Naive thymus-derived CD4-positive, alpha-beta T cell (primary cell): ENCODE measurements around the gene ENTPD6. TPM values are rescaled to one million over a fixed set of nuclear protein-coding genes. Genes with fewer than 3 reads are reported as not detected.
"Not testable (repeated sequence)": the region's sequence is repeated elsewhere in the genome, so short reads cannot be mapped to it uniquely, and the experiment has no call there.

Experiments used
- ATAC-seq: fragments of 150-1000 bp; cut with Tn5 transposase; 2 replicates; pipeline ENCODE4 v1.10.0; 2021; ENCODE audit warnings: mild to moderate bottlenecking, moderate library complexity
- CTCF ChIA-PET: fragments of 350-600 bp; sonication (Branson Sonifier 250); formaldehyde crosslinking; loops from one replicate; lab custom pipeline; 2021; ENCODE audit warnings: antibody characterized with exemption; lab: Charles Lee
- POLR2A ChIA-PET: fragments of 350-600 bp; sonication (Branson Sonifier 250); formaldehyde crosslinking; loops from one replicate; lab custom pipeline; 2021; ENCODE audit warnings: antibody characterized with exemption, inconsistent platforms; lab: Charles Lee
- DNase-seq, 9 donors: peaks; one replicate each; pipeline versions ENCODE4 v3.0.0 to v3.0.0-alpha.2; 2020 to 2022; ENCODE audit warnings: mixed read lengths in 1 of 9
- H3K27ac ChIP-seq: one replicate; pipeline ENCODE4 v1.7.0; 2013; ENCODE audit warnings: mild to moderate bottlenecking, low read depth, low read length, moderate library complexity
- H3K27me3 ChIP-seq, 2 donors: one replicate each; pipeline ENCODE4 v1.7.0; 2013; ENCODE audit warnings: low read length in 2 of 2, mild to moderate bottlenecking in 2 of 2, moderate library complexity in 2 of 2; ENCODE audit not compliant: control insufficient read depth in 2 of 2, insufficient read depth in 2 of 2
- H3K36me3 ChIP-seq, 3 experiments: 1 replicate in 2 of 3; 2 replicates in 1 of 3; pipeline ENCODE4 v1.7.0; 2013; ENCODE audit warnings: low read length in 3 of 3, mild to moderate bottlenecking in 3 of 3, moderate library complexity in 1 of 3; ENCODE audit not compliant: insufficient read depth in 3 of 3, control insufficient read depth in 2 of 3
- H3K4me1 ChIP-seq, 2 donors: one replicate each; pipeline ENCODE4 v1.7.0; 2013; ENCODE audit warnings: low read length in 2 of 2, mild to moderate bottlenecking in 2 of 2, moderate library complexity in 1 of 2; ENCODE audit not compliant: control insufficient read depth in 2 of 2, insufficient read depth in 2 of 2
- H3K4me3 ChIP-seq: 2 replicates; pipeline ENCODE4 v1.7.0; 2013; ENCODE audit warnings: mild to moderate bottlenecking, low read length
- H3K9me3 ChIP-seq, 3 experiments: 1 replicate in 2 of 3; 2 replicates in 1 of 3; pipeline ENCODE4 v1.7.0; 2013; ENCODE audit warnings: low read length in 3 of 3; ENCODE audit not compliant: control insufficient read depth in 2 of 3
- H3K27ac Mint-ChIP-seq, 9 donors: one replicate each; pipeline ENCODE4 v1.8.0; 2020 to 2022; ENCODE audit warnings: mixed read lengths in 9 of 9, mild to moderate bottlenecking in 8 of 9, moderate library complexity in 5 of 9, inconsistent platforms in 2 of 9
- H3K27me3 Mint-ChIP-seq, 5 donors: one replicate each; pipeline ENCODE4 v1.8.0; 2021 to 2022; ENCODE audit warnings: mixed read lengths in 5 of 5, mild to moderate bottlenecking in 1 of 5
- H3K36me3 Mint-ChIP-seq, 5 donors: one replicate each; pipeline ENCODE4 v1.8.0; 2020 to 2022; ENCODE audit warnings: mixed read lengths in 5 of 5, mild to moderate bottlenecking in 3 of 5, inconsistent platforms in 1 of 5
- H3K4me1 Mint-ChIP-seq, 7 donors: one replicate each; pipeline ENCODE4 v1.8.0; 2020 to 2022; ENCODE audit warnings: mixed read lengths in 7 of 7, mild to moderate bottlenecking in 3 of 7, inconsistent platforms in 1 of 7
- H3K4me3 Mint-ChIP-seq, 10 donors: one replicate each; pipeline ENCODE4 v1.8.0; 2020 to 2022; ENCODE audit warnings: mild to moderate bottlenecking in 10 of 10, mixed read lengths in 10 of 10, moderate library complexity in 6 of 10, inconsistent platforms in 2 of 10
- H3K9me3 Mint-ChIP-seq, 11 donors: one replicate each; pipeline ENCODE4 v1.8.0; 2020 to 2022; ENCODE audit warnings: mixed read lengths in 11 of 11, mild to moderate bottlenecking in 4 of 11, inconsistent platforms in 1 of 11, moderate library complexity in 1 of 11
- intact Hi-C, 2 donors: fragments of 100-400 bp; cut with micrococcal nuclease; formaldehyde crosslinking; loops; one replicate each; pipeline ENCODE4 v1.15.1; 2023
- polyA plus RNA-seq, 2 donors: library from polyadenylated mRNA; unstranded; fragments of 300-500 nt; fragmentation: Illumina TruSeq; gene quantifications; one replicate each; pipeline ENCODE4 v1.2.3, GENCODE V29; 2021
- total RNA-seq, 6 experiments: library from RNA in 5 of 6; stranded (reverse) in 5 of 6; gene quantifications; 1 replicate in 5 of 6; 2 replicates in 1 of 6; pipeline ENCODE4 v1.2.3 and lab custom pipeline; 2021 to 2026

Gene ENTPD6
- total and polyA plus RNA-seq, 7 experiments from 2014 or later, result 41.1 to 108 (median 68.6) TPM

GRCh38 chr20:25258476-25258805, 62.9 kb downstream of the ENTPD6 start:
- POLR2A ChIA-PET, result interaction anchor here (8.4 kb wide), 1 partner anchor 10 kb away, joined by 55 read pairs; the partner anchor contains the start of gene PYGB
- Histone ChIP-seq H3K4me1 (peaks cover 0 to 24% of the 10 kb centered on the region in 2 donors), H3K36me3 (no peaks in the 10 kb centered on the region), H3K27ac (peak overlapping the region; percentile 31), H3K4me3 (no peak overlapping the region), H3K27me3 (no peaks in the 10 kb centered on the region), H3K9me3 (no peaks in the 10 kb centered on the region)
- CTCF ChIA-PET, result interaction anchor here (1.0 kb wide), 1 partner anchor 8 kb away, joined by 3 read pairs; no protein-coding TSS in a partner anchor
- peaks cover 21 to 75% (median 66%) of the 10 kb centered on the region in 7 donors for H3K4me1 Mint-ChIP-seq
- peaks cover 0 to 5% (median 0%) of the 10 kb centered on the region in 11 donors for H3K9me3 Mint-ChIP-seq
- intact Hi-C loops, result no loop called here
- H3K27ac Mint-ChIP-seq, result peak overlapping the region in 8 of 9 donors; percentile 37 to 96 (median 90)
- H3K27me3 Mint-ChIP-seq, result no peaks in the 10 kb centered on the region
- peaks cover 0 to 39% (median 17%) of the 10 kb centered on the region in 5 donors for H3K36me3 Mint-ChIP-seq
- ATAC-seq (no peak), DNase-seq (no peak)
- peak overlapping the region in 7 of 10 donors; percentile 28 to 79 (median 69) for H3K4me3 Mint-ChIP-seq

GRCh38 chr20:25258828-25259227, 63.3 kb downstream of the ENTPD6 start:
- POLR2A ChIA-PET, result interaction anchor here (0.6 to 8.4 kb wide), 2 partner anchors 10 to 60 kb away, joined by 3 to 55 read pairs; partner anchors contain the start of gene PYGB
- Mint-ChIP-seq H3K9me3 (peaks cover 0 to 6% (median 0%) of the 10 kb centered on the region in 11 donors), H3K4me1 (peaks cover 21 to 72% (median 63%) of the 10 kb centered on the region in 7 donors), H3K4me3 (peak overlapping the region in 8 of 10 donors; percentile 28 to 79 (median 68)), H3K27me3 (no peaks in the 10 kb centered on the region), H3K27ac (peak overlapping the region in 8 of 9 donors; percentile 80 to 96 (median 90)), H3K36me3 (peaks cover 0 to 39% (median 17%) of the 10 kb centered on the region in 5 donors)
- H3K4me1 ChIP-seq, result peaks cover 0 to 24% of the 10 kb centered on the region in 2 donors
- peak overlapping the region; percentile 52 for H3K27ac ChIP-seq
- H3K9me3 ChIP-seq, result no peaks in the 10 kb centered on the region
- ATAC-seq (no peak), DNase-seq (no peak)
- no peaks in the 10 kb centered on the region for H3K27me3 ChIP-seq
- H3K4me3 ChIP-seq, result no peak overlapping the region
- CTCF ChIA-PET, result interaction anchor here (1.0 kb wide), 1 partner anchor 9 kb away, joined by 3 read pairs; no protein-coding TSS in a partner anchor
- H3K36me3 ChIP-seq, result no peaks in the 10 kb centered on the region
- intact Hi-C loops, result no loop called here

GRCh38 chr20:25259358-25259757, 63.8 kb downstream of the ENTPD6 start:
- POLR2A ChIA-PET, result interaction anchor here (0.6 to 8.4 kb wide), 4 partner anchors 10 to 64 kb away, joined by 3 to 55 read pairs (median 12); partner anchors contain the start of genes ENTPD6 and PYGB
- CTCF ChIA-PET, result interaction anchor here (1.8 to 2.1 kb wide), 2 partner anchors 11 to 63 kb away, joined by 6 to 10 read pairs; partner anchors contain the start of gene PYGB
- H3K4me3 Mint-ChIP-seq, result peak overlapping the region; percentile 15 to 80 (median 73)

DNA sequence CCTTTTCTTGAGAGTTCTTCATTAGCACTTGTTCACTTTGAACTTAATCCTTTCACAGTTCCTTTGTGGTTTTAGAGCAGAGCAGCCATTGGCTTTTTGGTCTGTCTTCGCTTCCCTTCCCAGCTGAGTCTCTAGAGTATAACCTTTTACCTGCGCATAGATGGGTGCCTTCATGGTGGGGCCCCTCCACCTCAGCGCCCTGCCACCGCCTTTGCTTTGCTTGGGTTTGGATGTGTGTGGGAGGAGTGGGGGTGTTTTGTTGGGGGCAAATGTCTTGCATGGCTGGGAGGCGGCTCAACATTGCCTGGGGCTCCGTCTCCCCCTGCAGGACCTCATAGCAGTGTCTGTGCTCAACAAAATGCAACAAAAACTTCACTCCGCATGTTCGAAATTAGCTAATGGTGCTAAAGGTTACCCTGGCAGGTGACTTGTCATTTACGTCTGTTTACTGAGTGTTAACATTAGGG, 64.3 kb downstream of the ENTPD6 start:
- peaks cover 0 to 6% (median 0%) of the 10 kb centered on the region in 11 donors for H3K9me3 Mint-ChIP-seq
- peak; percentile 71 for ATAC-seq
- H3K4me1 ChIP-seq, result peaks cover 0 to 24% of the 10 kb centered on the region in 2 donors
- peak overlapping the region; percentile 15 to 80 (median 73) for H3K4me3 Mint-ChIP-seq
- H3K36me3 ChIP-seq, result no peaks in the 10 kb centered on the region
- peaks cover 0 to 46% (median 17%) of the 10 kb centered on the region in 5 donors for H3K36me3 Mint-ChIP-seq
- H3K4me3 ChIP-seq, result no peak overlapping the region
- no peaks in the 10 kb centered on the region for H3K27me3 Mint-ChIP-seq
- CTCF ChIA-PET, result interaction anchor here (1.2 to 2.1 kb wide), 3 partner anchors 12 to 67 kb away, joined by 4 to 10 read pairs (median 6); partner anchors contain the start of gene PYGB
- H3K27ac ChIP-seq, result peak overlapping the region; percentile 52
- H3K9me3 ChIP-seq, result no peaks in the 10 kb centered on the region
- POLR2A ChIA-PET, result interaction anchor here (1.5 to 8.4 kb wide), 3 partner anchors 9 to 64 kb away, joined by 3 to 55 read pairs (median 21); partner anchors contain the start of genes ENTPD6 and PYGB
- DNase-seq, result peak in 7 of 9 donors; percentile 34 to 70 (median 42)
- peak overlapping the region; percentile 44 to 96 (median 91) for H3K27ac Mint-ChIP-seq
- H3K4me1 Mint-ChIP-seq, result peaks cover 21 to 67% (median 56%) of the 10 kb centered on the region in 7 donors
- H3K27me3 ChIP-seq, result no peaks in the 10 kb centered on the region
- intact Hi-C loops, result loop anchor here in 1 of 2 donors (1.0 kb wide), 4 partner anchors 12 to 266 kb away; partner anchors contain the start of genes ENTPD6 and PYGB

More at GRCh38 chr20:25259358-25259757, 63.8 kb downstream of the ENTPD6 start:
- Mint-ChIP-seq H3K27me3 (no peaks in the 10 kb centered on the region), H3K9me3 (peaks cover 0 to 6% (median 0%) of the 10 kb centered on the region in 11 donors), H3K4me1 (peaks cover 21 to 71% (median 61%) of the 10 kb centered on the region in 7 donors), H3K36me3 (peaks cover 0 to 42% (median 17%) of the 10 kb centered on the region in 5 donors), H3K27ac (peak overlapping the region in 8 of 9 donors; percentile 85 to 96 (median 92))
- no peak for DNase-seq
- peak overlapping the region; percentile 52 for H3K27ac ChIP-seq
- intact Hi-C loops, result no loop called here
- no peak overlapping the region for H3K4me3 ChIP-seq
- no peaks in the 10 kb centered on the region for H3K9me3 ChIP-seq
- peak; percentile 12 for ATAC-seq
- peaks cover 0 to 24% of the 10 kb centered on the region in 2 donors for H3K4me1 ChIP-seq
- H3K27me3 ChIP-seq, result no peaks in the 10 kb centered on the region
- no peaks in the 10 kb centered on the region for H3K36me3 ChIP-seq

GRCh38 chr20:25260770-25261437, 65.4 kb downstream of the ENTPD6 start:
- Histone ChIP-seq H3K27ac (peak overlapping the region; percentile 38), H3K4me1 (peaks cover 0 to 24% of the 10 kb centered on the region in 2 donors)
- intact Hi-C loops, result loop anchor here in 1 of 2 donors (1.0 kb wide), 4 partner anchors 13 to 267 kb away; partner anchors contain the start of genes ENTPD6 and PYGB
- H3K4me3 ChIP-seq, ATAC-seq, H3K27me3 Mint-ChIP-seq, H3K27me3 ChIP-seq, H3K36me3 ChIP-seq, H3K9me3 ChIP-seq, H3K9me3 Mint-ChIP-seq: not testable (repeated sequence)
- H3K4me3 Mint-ChIP-seq, result peak overlapping the region in 9 of 10 donors; percentile 56 to 81 (median 70)
- ChIA-PET CTCF (interaction anchor here (0.6 to 2.1 kb wide), 5 partner anchors 13 to 1229 kb away, joined by 3 to 10 read pairs (median 4); partner anchors contain the start of gene PYGB), POLR2A (interaction anchor here (0.7 to 8.4 kb wide), 8 partner anchors 8 to 268 kb away, joined by 3 to 55 read pairs (median 4); partner anchors contain the start of genes APMAP, ENTPD6 and PYGB)
- H3K36me3 Mint-ChIP-seq, result peaks cover 0 to 48% (median 17%) of the 10 kb centered on the region in 5 donors
- DNase-seq, result peak in 7 of 9 donors; percentile 37 to 76 (median 56)
- H3K4me1 Mint-ChIP-seq, result peaks cover 21 to 67% (median 54%) of the 10 kb centered on the region in 7 donors
- peak overlapping the region in 8 of 9 donors; percentile 85 to 96 (median 90) for H3K27ac Mint-ChIP-seq
